Spleen (tissue), 11 donors: ENCODE results near the gene GPATCH1. TPM values are rescaled to one million over a fixed set of nuclear protein-coding genes. Genes with fewer than 3 reads are reported as not detected.

Experiments
- DNase-seq: peaks from one replicate; pipeline ENCODE4 v3.0.0-alpha.2; 2020
- H3K27ac ChIP-seq, 8 donors: fragments of 200-600 bp; sonication (generic) in 7 of 8; 1 replicate in 4 of 8; 2 replicates in 4 of 8; pipeline versions ENCODE4 v1.5.0 to v1.8.0; 2016 to 2021; ENCODE audit warnings: inconsistent platforms in 4 of 8, mild to moderate bottlenecking in 4 of 8, moderate library complexity in 1 of 8
- H3K27me3 ChIP-seq, 7 donors: fragments of 200-600 bp; sonication (generic) in 6 of 7; replicated peaks in 1 of 7; 1 replicate in 4 of 7; 2 replicates in 3 of 7; pipeline versions ENCODE4 v1.5.0 to v1.8.0; 2016 to 2021; ENCODE audit warnings: inconsistent platforms in 3 of 7, mild to moderate bottlenecking in 1 of 7
- H3K36me3 ChIP-seq, 6 donors: fragments of 200-600 bp; sonication (generic) in 5 of 6; 1 replicate in 4 of 6; 2 replicates in 2 of 6; pipeline versions ENCODE4 v1.5.0 to v1.8.0; 2016 to 2021; ENCODE audit warnings: inconsistent platforms in 2 of 6
- H3K4me1 ChIP-seq, 6 donors: fragments of 200-600 bp; sonication (generic) in 5 of 6; 1 replicate in 3 of 6; 2 replicates in 3 of 6; pipeline versions ENCODE4 v1.5.0 to v1.8.0; 2016 to 2021; ENCODE audit warnings: inconsistent platforms in 3 of 6
- H3K4me3 ChIP-seq, 8 donors: fragments of 200-600 bp; sonication (generic) in 7 of 8; 1 replicate in 4 of 8; 2 replicates in 4 of 8; pipeline versions ENCODE4 v1.5.0 to v1.8.0; 2016 to 2021; ENCODE audit warnings: inconsistent platforms in 4 of 8, mild to moderate bottlenecking in 4 of 8, moderate library complexity in 2 of 8
- H3K9me3 ChIP-seq, 8 donors: fragments of 200-600 bp; sonication (generic) in 7 of 8; 1 replicate in 4 of 8; 2 replicates in 4 of 8; pipeline versions ENCODE4 v1.5.0 to v1.8.0; 2016 to 2021; ENCODE audit warnings: inconsistent platforms in 4 of 8
- POLR2A ChIP-seq, 3 donors: fragments of 450-650 bp; IDR thresholded peaks; one replicate each; pipeline ENCODE4 v1.5.1; 2017; ENCODE audit warnings: antibody characterized with exemption in 3 of 3, mild to moderate bottlenecking in 1 of 3
- POLR2AphosphoS5 ChIP-seq, 3 donors: sonication (generic); formaldehyde crosslinking; IDR thresholded peaks; one replicate each; pipeline ENCODE4 v1.5.1; 2017; ENCODE audit warnings: antibody characterized with exemption in 3 of 3
- WGBS, 5 donors: extraction: QIAGEN DNeasy Blood & Tissue Kit in 3 of 5; methylation state at CpG; one replicate each; pipeline versions ENCODE4 v1.1.5 to v1.1.7; 2013 to 2018; 5-methylcytosine and 5-hydroxymethylcytosine counted together
- intact Hi-C: fragments of 100-400 bp; cut with DNase I; formaldehyde crosslinking; loops from one replicate; pipeline ENCODE4 v1.15.0; 2023; ENCODE audit warnings: low total_unique reads
- polyA plus RNA-seq, 3 donors: library from polyadenylated mRNA; stranded (reverse); fragments of 200-250 nt; gene quantifications; one replicate each; pipeline ENCODE4 v1.2.1, GENCODE V29; 2013
- total RNA-seq, 7 donors: library from RNA; depleted of rRNA in 3 of 7; stranded (reverse); fragments of >200 nt in 3 of 7; fragmentation: NEBNext Ultra II Directional in 4 of 7; extraction: Animal tissue kit (Norgen Biotek cat#: 25700) in 4 of 7; gene quantifications; one replicate each; pipeline versions ENCODE4 v1.1.0 to v1.2.1, GENCODE V29; 2016 to 2021
- TF ChIP-seq, protein P1 (sequence below), 11 experiments: fragments of 200-600 bp in 7 of 11; fragments of 450-650 bp in 4 of 11; sonication (generic) in 4 of 11; IDR thresholded peaks in 8 of 11; conservative IDR thresholded peaks in 3 of 11; 1 replicate in 7 of 11; 2 replicates in 4 of 11; pipeline versions ENCODE4 v1.4.0 to v1.8.0; 2016 to 2021; ENCODE audit warnings: antibody characterized with exemption in 11 of 11, inconsistent platforms in 4 of 11, mild to moderate bottlenecking in 1 of 11
- donor health status: healthy with polysubstance abuse.
- donor health status: DM: no; HTN: no; CAD: no; lungs with moderate emphysema.
- donor health status: DM: no; HTN: no; CAD: no.
- donor health status: Bipolar disorder and iron deficiency.
- donor health status: healthy.
- donor health status: DM: no; HTN: no; CAD: no.
- donor health status: DM: yes; HTN: yes; CAD: no.

The GPATCH1 gene
- total and polyA plus RNA-seq, 10 donors, result 3.9 to 12.7 (median 9.4) TPM

DNA sequence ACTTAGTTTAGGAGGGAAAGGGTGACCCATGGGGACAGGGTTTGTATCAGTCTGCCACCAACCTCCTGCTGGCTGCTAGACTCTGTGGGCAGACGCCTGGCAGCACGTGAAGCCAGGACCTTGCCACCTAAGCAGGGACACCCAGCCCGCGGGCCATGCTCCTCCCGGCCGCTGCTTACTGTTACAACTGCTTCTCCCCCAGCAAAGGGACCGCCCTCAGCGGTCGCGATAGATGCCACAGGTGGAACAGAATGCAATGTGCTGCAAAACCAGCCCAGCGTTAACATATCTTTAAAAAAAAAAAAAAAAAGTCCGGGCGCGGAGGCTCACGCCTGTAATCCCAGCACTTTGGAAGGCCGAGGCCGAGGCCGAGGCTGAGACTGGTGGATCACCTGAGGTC, 14.4 kb upstream of the GPATCH1 start:
- Histone ChIP-seq H3K9me3 (no peaks in the 10 kb centered on the region), H3K36me3 (no peaks in the 10 kb centered on the region), H3K4me1 (peaks cover 0 to 29% (median 25%) of the 10 kb centered on the region in 6 donors), H3K27ac (no peak overlapping the region), H3K4me3 (no peak overlapping the region), H3K27me3 (peaks cover 0 to 53% (median 37%) of the 10 kb centered on the region in 7 donors)
- intact Hi-C loops, result no loop called here
- WGBS, 5 donors, result 84 to 92% (median 88%) methylated on average over 18 of the region's 18 CpGs
- no peak for TF ChIP-seq POLR2AphosphoS5 (IDR thresholded peaks at IDR 0.05)
- TF ChIP-seq, protein P1, sequence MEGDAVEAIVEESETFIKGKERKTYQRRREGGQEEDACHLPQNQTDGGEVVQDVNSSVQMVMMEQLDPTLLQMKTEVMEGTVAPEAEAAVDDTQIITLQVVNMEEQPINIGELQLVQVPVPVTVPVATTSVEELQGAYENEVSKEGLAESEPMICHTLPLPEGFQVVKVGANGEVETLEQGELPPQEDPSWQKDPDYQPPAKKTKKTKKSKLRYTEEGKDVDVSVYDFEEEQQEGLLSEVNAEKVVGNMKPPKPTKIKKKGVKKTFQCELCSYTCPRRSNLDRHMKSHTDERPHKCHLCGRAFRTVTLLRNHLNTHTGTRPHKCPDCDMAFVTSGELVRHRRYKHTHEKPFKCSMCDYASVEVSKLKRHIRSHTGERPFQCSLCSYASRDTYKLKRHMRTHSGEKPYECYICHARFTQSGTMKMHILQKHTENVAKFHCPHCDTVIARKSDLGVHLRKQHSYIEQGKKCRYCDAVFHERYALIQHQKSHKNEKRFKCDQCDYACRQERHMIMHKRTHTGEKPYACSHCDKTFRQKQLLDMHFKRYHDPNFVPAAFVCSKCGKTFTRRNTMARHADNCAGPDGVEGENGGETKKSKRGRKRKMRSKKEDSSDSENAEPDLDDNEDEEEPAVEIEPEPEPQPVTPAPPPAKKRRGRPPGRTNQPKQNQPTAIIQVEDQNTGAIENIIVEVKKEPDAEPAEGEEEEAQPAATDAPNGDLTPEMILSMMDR (IDR thresholded peaks at IDR 0.05 in 8 of 11, conservative IDR thresholded peaks at IDR 0.05 in 3 of 11), result no peak
- no peak for TF ChIP-seq POLR2A (IDR thresholded peaks at IDR 0.05)
- DNase-seq, result no peak

GRCh38 chr19:33067121-33067520, 13.9 kb upstream of the GPATCH1 start:
- DNase-seq, result no peak
- peaks cover 0 to 50% (median 35%) of the 10 kb centered on the region in 7 donors for H3K27me3 ChIP-seq
- no peaks in the 10 kb centered on the region for H3K36me3 ChIP-seq
- peaks cover 0 to 29% (median 25%) of the 10 kb centered on the region in 6 donors for H3K4me1 ChIP-seq
- H3K27ac ChIP-seq, result no peak overlapping the region
- no peak overlapping the region for H3K4me3 ChIP-seq
- no peaks in the 10 kb centered on the region for H3K9me3 ChIP-seq
- TF ChIP-seq POLR2A (IDR thresholded peaks at IDR 0.05) (no peak), POLR2AphosphoS5 (IDR thresholded peaks at IDR 0.05) (no peak)
- TF ChIP-seq, protein P1 (IDR thresholded peaks at IDR 0.05 in 8 of 11, conservative IDR thresholded peaks at IDR 0.05 in 3 of 11), result no peak
- WGBS, 5 donors, result 73 to 87% (median 78%) methylated on average over 7 to 8 of the region's 8 CpGs
- intact Hi-C loops, result no loop called here

- TF ChIP-seq POLR2AphosphoS5 (IDR thresholded peaks at IDR 0.05) (no peak), POLR2A (IDR thresholded peaks at IDR 0.05) (no peak)
- TF ChIP-seq, protein P1 (IDR thresholded peaks at IDR 0.05 in 8 of 11, conservative IDR thresholded peaks at IDR 0.05 in 3 of 11), result no peak
- no peaks in the 10 kb centered on the region for H3K36me3 ChIP-seq
- no peak overlapping the region for H3K27ac ChIP-seq
- intact Hi-C loops, result no loop called here
- H3K27me3 ChIP-seq, result peaks cover 0 to 16% (median 0%) of the 10 kb centered on the region in 7 donors
- H3K9me3 ChIP-seq, result no peaks in the 10 kb centered on the region
- no peak overlapping the region for H3K4me3 ChIP-seq
- H3K4me1 ChIP-seq, result no peaks in the 10 kb centered on the region
- DNase-seq, result no peak
- WGBS, 5 donors, result 79 to 88% (median 82%) methylated on average over 7 of the region's 7 CpGs
Observed at GRCh38 chr19:33071887-33072286, 9.1 kb upstream of the GPATCH1 start.

DNA sequence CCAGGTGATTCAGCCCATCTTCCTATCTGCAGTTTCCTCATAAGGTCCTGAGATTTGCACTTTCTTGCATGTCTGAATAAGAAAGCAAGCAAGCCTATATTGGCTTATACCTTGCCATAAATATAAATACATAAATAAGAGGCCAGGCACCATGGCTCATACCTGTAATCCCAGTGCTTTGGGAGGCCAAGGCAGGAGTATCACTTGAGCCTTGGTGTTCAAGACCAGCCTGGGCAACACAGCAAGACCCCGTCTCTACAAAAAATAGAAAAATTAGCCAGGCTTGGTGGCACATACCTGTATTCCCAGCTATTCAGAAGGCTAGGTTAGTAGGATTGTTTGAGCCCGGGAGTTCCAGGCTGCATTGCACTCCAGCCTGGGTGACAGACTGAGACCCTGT, 5.5 kb upstream of the GPATCH1 start:
- no peak for DNase-seq
- Histone ChIP-seq H3K27ac (no peak overlapping the region), H3K27me3 (peaks cover 0 to 8% (median 0%) of the 10 kb centered on the region in 7 donors), H3K4me3 (no peak overlapping the region), H3K36me3 (no peaks in the 10 kb centered on the region), H3K4me1 (peaks cover 0 to 11% (median 6%) of the 10 kb centered on the region in 6 donors), H3K9me3 (no peaks in the 10 kb centered on the region)
- TF ChIP-seq, protein P1 (IDR thresholded peaks at IDR 0.05 in 8 of 11, conservative IDR thresholded peaks at IDR 0.05 in 3 of 11), result no peak
- TF ChIP-seq POLR2AphosphoS5 (IDR thresholded peaks at IDR 0.05) (no peak), POLR2A (IDR thresholded peaks at IDR 0.05) (no peak)
- intact Hi-C loops, result no loop called here
- 73 to 97% (median 92%) methylated on average over 2 of the region's 2 CpGs for WGBS, 5 donors
